ENCODE results near the gene FKBP1B.
A peak's percentile ranks its signal among the peaks of the same experiment; 100 is the strongest.

Gene FKBP1B

DNA sequence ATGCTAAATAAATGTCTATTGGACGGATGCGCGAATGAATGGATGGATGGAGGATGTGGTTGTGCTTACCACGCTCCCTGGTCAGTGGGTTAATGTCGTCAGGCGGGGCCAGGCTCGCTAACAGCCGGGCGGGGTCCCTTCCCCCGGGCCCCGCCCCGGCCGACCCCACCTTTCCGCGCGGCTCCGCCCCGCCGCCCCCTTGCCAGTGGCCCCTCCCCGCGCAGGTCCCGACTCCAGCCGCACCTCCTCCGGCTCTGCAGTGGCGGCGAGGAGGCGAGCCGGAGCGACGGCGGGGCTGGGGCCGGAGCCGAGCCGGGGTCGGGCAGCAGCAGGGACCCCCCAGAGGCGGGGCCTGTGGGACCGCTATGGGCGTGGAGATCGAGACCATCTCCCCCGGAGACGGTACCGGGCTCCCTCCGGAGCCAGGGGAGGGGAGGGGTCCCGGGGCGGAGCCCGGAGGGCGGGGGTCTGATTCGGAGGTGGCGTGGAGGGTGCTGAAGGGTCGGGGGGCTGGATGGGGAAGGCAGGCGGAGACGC lies at the start of gene FKBP1B:
TSS of gene FKBP1B (plus strand) at position 257 of the 537 bp plus-strand sequence. CDS start at position 366, 109 bp downstream.
- Histone ChIP-seq H3K27ac (peak within 1 kb of the TSS; percentile 62; the same call in 1 of the 2 replicates), H3K9ac (ENCODE audit: insufficient read length) (peak within 1 kb of the TSS; percentile 41), H3K9me3 (ENCODE audit: low read depth, low read length) (no peaks in the 10 kb centered on the region), H3K4me3 (peak within 1 kb of the TSS; percentile 88), H3K36me3 (ENCODE audit: insufficient read depth, low read length) (no peaks in the 10 kb centered on the region)
- TF ChIP-seq FOXP2 (optimal IDR thresholded peaks at IDR 0.05; ENCODE audit: control extremely low read depth, extremely low read length, insufficient read depth) (no peak), EZH2 (IDR thresholded peaks at IDR 0.05) (no peak), POLR2AphosphoS5 (IDR thresholded peaks at IDR 0.05; ENCODE audit: borderline replicate concordance, low read depth, low read length) (peak; percentile 16; the same call in 1 of the 2 replicates)
- no peak for DNase-seq (ENCODE audit: low read depth, low spot score)

GRCh38 chr2:24007693-24008092 lies 41.8 kb upstream of the FKBP1B start:
- TF ChIP-seq EZH2 (IDR thresholded peaks at IDR 0.05): no peak
- no peak for TF ChIP-seq FOXP2 (optimal IDR thresholded peaks at IDR 0.05; ENCODE audit: control extremely low read depth, extremely low read length, insufficient read depth)
- TF ChIP-seq POLR2AphosphoS5 (IDR thresholded peaks at IDR 0.05; ENCODE audit: borderline replicate concordance, low read depth, low read length): no peak
- H3K9ac ChIP-seq (ENCODE audit: insufficient read length): no peak overlapping the region
- no peak overlapping the region for H3K27ac ChIP-seq

DNA sequence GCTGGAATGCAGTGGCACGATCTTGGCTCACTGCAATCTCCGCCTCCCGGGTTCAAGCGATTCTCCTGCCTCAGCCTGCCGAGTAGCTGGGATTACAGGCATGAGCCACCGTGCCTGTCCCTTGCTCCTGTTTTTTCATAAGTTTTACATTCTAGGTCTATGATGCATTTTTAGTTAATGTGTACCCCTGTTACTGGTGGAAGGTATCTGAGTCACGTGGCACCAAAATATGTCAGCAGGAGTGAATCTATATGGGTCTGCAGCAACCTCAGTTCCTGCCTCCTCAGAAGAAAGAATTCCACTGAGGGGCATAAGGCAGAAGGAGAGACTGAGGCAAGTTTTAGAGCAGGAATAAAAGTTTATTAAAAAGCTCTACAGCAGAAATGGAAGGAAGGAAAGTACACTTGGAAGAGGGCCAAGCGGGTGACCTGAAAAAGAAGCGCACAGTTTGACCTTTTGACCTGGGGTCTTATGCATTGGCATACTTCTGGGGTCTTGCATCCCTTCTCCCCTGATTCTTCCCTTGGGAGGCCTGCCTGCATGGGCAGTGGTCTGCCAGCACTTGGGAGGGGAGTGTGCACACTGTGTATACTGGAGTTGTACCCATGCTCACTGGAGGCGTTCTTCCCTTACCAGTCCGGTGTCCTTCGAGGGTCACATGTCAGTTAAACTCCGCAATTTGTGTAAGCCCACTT lies 40.7 kb upstream of the FKBP1B start:
- no peak overlapping the region for H3K9ac ChIP-seq (ENCODE audit: insufficient read length)
- no peak for DNase-seq (ENCODE audit: low read depth, low spot score)
- no peak for TF ChIP-seq FOXP2 (optimal IDR thresholded peaks at IDR 0.05; ENCODE audit: control extremely low read depth, extremely low read length, insufficient read depth)
- TF ChIP-seq POLR2AphosphoS5 (IDR thresholded peaks at IDR 0.05; ENCODE audit: borderline replicate concordance, low read depth, low read length): no peak
- TF ChIP-seq EZH2 (IDR thresholded peaks at IDR 0.05): no peak
- H3K9me3 ChIP-seq (ENCODE audit: low read depth, low read length): no peaks in the 10 kb centered on the region
- no peak overlapping the region for H3K4me3 ChIP-seq
- H3K27ac ChIP-seq: no peak overlapping the region
- no peaks in the 10 kb centered on the region for H3K36me3 ChIP-seq (ENCODE audit: insufficient read depth, low read length)

More at GRCh38 chr2:24007693-24008092, 41.8 kb upstream of the FKBP1B start:
- no peak for DNase-seq (ENCODE audit: low read depth, low spot score)
- Histone ChIP-seq H3K36me3 (ENCODE audit: insufficient read depth, low read length) (no peaks in the 10 kb centered on the region), H3K9me3 (ENCODE audit: low read depth, low read length) (no peaks in the 10 kb centered on the region), H3K4me3 (no peak overlapping the region)

DNA sequence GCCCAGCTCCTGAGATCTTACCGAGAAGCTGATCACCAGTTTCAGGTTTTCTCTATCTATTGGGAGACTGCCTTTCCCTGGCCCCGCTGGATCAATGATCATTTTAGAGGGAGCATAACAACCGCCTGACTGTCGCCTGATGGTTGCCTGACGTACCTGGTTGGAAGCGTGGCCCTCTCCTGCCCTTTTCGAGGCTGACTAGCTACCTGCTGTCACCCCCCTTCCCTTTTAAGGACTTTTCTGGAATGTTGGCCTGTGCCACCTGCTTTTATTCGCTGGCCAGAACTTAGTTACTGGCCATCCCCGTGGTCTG lies 40.2 kb upstream of the FKBP1B start:
- no peak overlapping the region for H3K4me3 ChIP-seq
- no peak overlapping the region for H3K9ac ChIP-seq (ENCODE audit: insufficient read length)

GRCh38 chr2:24009680-24010476 lies 39.7 kb upstream of the FKBP1B start, which contains the start of gene MFSD2B:
Gene MFSD2B, plus strand, starts transcription at chr2:24010085. Its CDS starts 12 bp downstream, at chr2:24010097.
- H3K4me3 ChIP-seq: no peak within 1 kb of the TSS
- no peak for DNase-seq (ENCODE audit: low read depth, low spot score)
- no peaks in the 10 kb centered on the region for H3K36me3 ChIP-seq (ENCODE audit: insufficient read depth, low read length)
- TF ChIP-seq POLR2AphosphoS5 (IDR thresholded peaks at IDR 0.05; ENCODE audit: borderline replicate concordance, low read depth, low read length) (no peak), EZH2 (IDR thresholded peaks at IDR 0.05) (no peak), FOXP2 (optimal IDR thresholded peaks at IDR 0.05; ENCODE audit: control extremely low read depth, extremely low read length, insufficient read depth) (no peak)
- no peak within 1 kb of the TSS for H3K27ac ChIP-seq
- no peaks in the 10 kb centered on the region for H3K9me3 ChIP-seq (ENCODE audit: low read depth, low read length)
- no peak within 1 kb of the TSS for H3K9ac ChIP-seq (ENCODE audit: insufficient read length)

More for the DNA sequence above, 40.2 kb upstream of the FKBP1B start:
- no peak for DNase-seq (ENCODE audit: low read depth, low spot score)
- H3K27ac ChIP-seq: no peak overlapping the region
- TF ChIP-seq POLR2AphosphoS5 (IDR thresholded peaks at IDR 0.05; ENCODE audit: borderline replicate concordance, low read depth, low read length): no peak
- no peak for TF ChIP-seq EZH2 (IDR thresholded peaks at IDR 0.05)
- TF ChIP-seq FOXP2 (optimal IDR thresholded peaks at IDR 0.05; ENCODE audit: control extremely low read depth, extremely low read length, insufficient read depth): no peak
- H3K36me3 ChIP-seq (ENCODE audit: insufficient read depth, low read length): no peaks in the 10 kb centered on the region
- no peaks in the 10 kb centered on the region for H3K9me3 ChIP-seq (ENCODE audit: low read depth, low read length)

- Histone ChIP-seq H3K4me3 (no peak overlapping the region), H3K9ac (ENCODE audit: insufficient read length) (no peak overlapping the region), H3K36me3 (ENCODE audit: insufficient read depth, low read length) (no peaks in the 10 kb centered on the region), H3K9me3 (ENCODE audit: low read depth, low read length) (no peaks in the 10 kb centered on the region), H3K27ac (no peak overlapping the region)
- no peak for DNase-seq (ENCODE audit: low read depth, low spot score)
- TF ChIP-seq EZH2 (IDR thresholded peaks at IDR 0.05): no peak
- TF ChIP-seq POLR2AphosphoS5 (IDR thresholded peaks at IDR 0.05; ENCODE audit: borderline replicate concordance, low read depth, low read length): no peak
- no peak for TF ChIP-seq FOXP2 (optimal IDR thresholded peaks at IDR 0.05; ENCODE audit: control extremely low read depth, extremely low read length, insufficient read depth)
Observed at GRCh38 chr2:24010477-24011249, 38.9 kb upstream of the FKBP1B start.

DNA sequence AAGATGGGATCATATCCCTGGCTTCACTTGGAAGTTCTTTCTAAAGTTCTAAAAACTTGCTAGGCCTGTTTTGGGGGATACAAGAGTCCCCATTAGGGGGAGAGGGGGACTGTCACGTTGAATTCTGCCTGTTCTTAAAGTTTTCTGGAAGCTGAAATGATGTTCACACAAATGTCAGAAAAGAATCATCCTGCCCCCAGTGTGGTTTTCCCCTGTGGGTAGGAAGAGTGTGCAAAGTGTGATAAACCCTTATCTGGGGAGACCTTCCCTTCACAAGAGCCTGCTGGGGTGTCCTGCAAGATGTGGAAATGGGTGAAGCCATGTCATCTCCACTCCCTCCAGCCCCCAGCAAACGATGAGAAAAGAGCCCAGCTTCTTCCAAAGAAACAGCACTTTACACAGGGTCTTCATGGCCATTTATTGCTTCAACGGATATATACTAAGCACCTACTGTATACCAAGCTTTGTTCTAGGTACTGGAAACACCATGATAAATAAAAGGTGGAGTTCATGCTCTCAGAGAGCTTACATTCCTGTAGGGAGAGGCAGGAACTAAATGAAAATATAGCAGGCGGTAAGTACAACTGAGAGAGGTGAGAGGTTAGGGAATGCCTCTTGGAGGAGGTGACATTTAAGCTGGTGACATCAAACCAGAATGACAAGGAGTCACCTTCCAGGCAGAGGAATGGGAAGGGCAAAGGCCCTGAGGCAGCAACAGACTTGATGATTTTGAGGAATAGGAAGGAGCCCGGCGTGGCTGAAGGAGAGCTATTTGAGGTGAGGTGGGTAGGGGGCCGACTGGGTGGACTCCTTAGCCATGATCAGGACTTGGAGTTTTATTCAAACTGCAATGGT lies 38.1 kb upstream of the FKBP1B start:
- no peak overlapping the region for H3K27ac ChIP-seq
- H3K4me3 ChIP-seq: no peak overlapping the region
- no peaks in the 10 kb centered on the region for H3K36me3 ChIP-seq (ENCODE audit: insufficient read depth, low read length)
- TF ChIP-seq POLR2AphosphoS5 (IDR thresholded peaks at IDR 0.05; ENCODE audit: borderline replicate concordance, low read depth, low read length) (no peak), EZH2 (IDR thresholded peaks at IDR 0.05) (no peak), FOXP2 (optimal IDR thresholded peaks at IDR 0.05; ENCODE audit: control extremely low read depth, extremely low read length, insufficient read depth) (no peak)
- no peak for DNase-seq (ENCODE audit: low read depth, low spot score)
- no peak overlapping the region for H3K9ac ChIP-seq (ENCODE audit: insufficient read length)
- no peaks in the 10 kb centered on the region for H3K9me3 ChIP-seq (ENCODE audit: low read depth, low read length)
